ENCODE data around the gene RAB31.
"Not testable (repeated sequence)": the region's sequence is repeated elsewhere in the genome, so short reads cannot be mapped to it uniquely, and the experiment has no call there.

RAB31 gene

DNA sequence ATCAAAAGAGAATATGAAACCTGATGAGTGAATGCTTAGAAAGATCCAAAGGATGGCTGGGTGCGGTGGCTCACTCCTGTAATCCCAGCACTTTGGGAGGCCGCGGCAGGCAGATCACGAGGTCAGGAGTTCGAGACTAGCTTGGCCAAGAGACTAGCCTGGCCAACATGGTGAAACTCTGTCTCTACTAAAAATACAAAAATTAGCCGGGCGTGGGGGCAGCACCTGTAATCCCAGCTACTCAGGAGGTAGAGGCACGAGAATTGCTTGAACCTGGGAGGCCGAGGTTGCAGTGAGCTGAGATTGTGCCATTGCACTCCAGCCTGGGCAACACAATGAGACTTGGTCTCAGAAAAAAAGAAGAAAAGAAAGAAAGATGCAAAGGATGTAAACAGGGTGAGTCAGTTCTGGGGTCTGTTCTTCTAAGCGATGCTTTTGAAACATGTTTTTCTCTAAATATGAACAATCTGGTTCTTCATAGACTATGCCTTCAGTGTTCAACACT is 189.7 kb downstream of the RAB31 start:
- not testable (repeated sequence) for H3K36me3 ChIP-seq (ENCODE audit: insufficient read depth, low read length); H3K4me1 ChIP-seq (ENCODE audit: insufficient read depth, low read length); H3K9me3 ChIP-seq (ENCODE audit: control insufficient read depth, insufficient read depth, low read length); H3K9ac ChIP-seq (ENCODE audit: low read depth, low read length)

DNA sequence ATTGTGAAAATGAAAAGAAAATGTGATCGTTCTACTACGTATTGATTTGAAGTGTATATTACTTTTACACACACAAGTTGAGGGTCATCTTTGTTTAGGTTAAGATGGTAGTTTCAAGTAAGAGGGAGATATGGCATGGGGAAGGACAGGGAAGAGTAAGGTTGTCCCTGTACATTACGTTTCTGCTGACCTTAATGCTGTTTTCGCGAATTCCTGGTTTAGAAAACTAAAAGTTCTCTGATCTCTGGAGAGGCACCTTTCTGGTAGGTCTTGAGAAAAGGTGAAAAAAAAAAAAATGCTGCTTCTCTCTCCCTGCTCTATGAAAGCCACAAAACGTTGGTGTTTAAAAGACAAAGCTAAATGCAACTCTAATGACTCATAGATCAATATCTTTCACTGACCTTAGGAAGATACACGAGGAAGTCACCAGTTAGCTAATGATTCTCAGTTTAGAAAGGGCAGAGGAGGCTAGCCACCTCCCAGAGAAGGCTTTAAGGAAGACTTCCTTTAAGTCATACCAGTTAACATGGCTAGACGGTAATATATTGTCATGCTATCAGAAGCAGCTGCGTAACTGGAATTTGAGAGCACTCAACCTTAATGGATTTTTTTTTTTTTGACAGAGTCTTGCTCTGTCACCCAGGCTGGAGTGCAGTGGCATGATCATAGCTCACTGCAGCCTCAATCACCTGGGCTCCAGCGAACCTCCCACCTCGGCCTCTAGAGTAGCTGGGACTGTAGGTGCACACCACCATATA is 190.9 kb downstream of the RAB31 start:
- Histone ChIP-seq H3K9ac (ENCODE audit: low read depth, low read length) (no peak overlapping the region), H3K9me3 (ENCODE audit: control insufficient read depth, insufficient read depth, low read length) (no peaks in the 10 kb centered on the region), H3K36me3 (ENCODE audit: insufficient read depth, low read length) (no peaks in the 10 kb centered on the region), H3K4me1 (ENCODE audit: insufficient read depth, low read length) (peaks cover 10% of the 10 kb centered on the region)

DNA sequence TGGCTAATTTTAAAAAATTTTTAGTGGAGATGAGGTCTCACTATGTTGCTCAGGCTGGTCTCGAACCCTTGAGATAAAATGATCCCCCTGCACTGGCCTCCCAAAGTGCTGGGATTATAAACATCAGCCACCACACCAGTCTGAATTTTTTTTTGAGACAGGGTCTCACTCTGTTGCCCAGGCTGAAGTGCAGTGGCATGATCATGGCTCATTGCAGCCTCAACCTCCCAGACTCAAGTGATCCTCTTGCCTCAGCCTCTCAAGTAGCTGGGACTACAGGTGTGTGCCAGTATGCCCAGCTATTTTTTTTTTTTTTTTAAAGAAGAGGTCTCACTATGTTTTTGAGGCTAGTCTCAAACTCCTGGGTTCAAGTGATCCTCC is 191.4 kb downstream of the RAB31 start:
- H3K4me1 ChIP-seq (ENCODE audit: insufficient read depth, low read length); H3K9ac ChIP-seq (ENCODE audit: low read depth, low read length): not testable (repeated sequence)

DNA sequence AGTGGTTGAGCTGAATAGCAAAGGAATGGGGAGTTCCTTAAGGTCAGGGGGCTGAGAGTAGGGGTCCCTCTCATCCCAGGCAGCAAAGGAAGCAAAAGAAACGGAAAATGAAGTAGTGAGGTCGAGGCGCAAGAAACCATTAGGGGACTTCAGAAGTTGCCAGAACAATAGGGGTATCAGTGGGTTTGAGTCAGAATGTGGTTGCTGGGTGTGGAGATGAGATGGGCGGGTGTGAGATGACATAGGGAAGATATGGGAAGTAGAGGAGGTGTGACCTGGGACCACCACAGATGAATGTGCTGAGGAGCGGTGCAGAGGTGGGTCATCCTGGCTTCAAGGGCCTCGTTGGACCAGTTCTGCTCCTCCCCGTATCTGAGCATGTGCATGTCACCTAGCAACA is 192.6 kb downstream of the RAB31 start:
- no peak overlapping the region for H3K9ac ChIP-seq (ENCODE audit: low read depth, low read length)
- no peaks in the 10 kb centered on the region for H3K9me3 ChIP-seq (ENCODE audit: control insufficient read depth, insufficient read depth, low read length)
- H3K4me1 ChIP-seq (ENCODE audit: insufficient read depth, low read length): peaks cover 10% of the 10 kb centered on the region
- no peaks in the 10 kb centered on the region for H3K36me3 ChIP-seq (ENCODE audit: insufficient read depth, low read length)

More for the DNA sequence above, 191.4 kb downstream of the RAB31 start:
- not testable (repeated sequence) for H3K36me3 ChIP-seq (ENCODE audit: insufficient read depth, low read length); H3K9me3 ChIP-seq (ENCODE audit: control insufficient read depth, insufficient read depth, low read length)

DNA sequence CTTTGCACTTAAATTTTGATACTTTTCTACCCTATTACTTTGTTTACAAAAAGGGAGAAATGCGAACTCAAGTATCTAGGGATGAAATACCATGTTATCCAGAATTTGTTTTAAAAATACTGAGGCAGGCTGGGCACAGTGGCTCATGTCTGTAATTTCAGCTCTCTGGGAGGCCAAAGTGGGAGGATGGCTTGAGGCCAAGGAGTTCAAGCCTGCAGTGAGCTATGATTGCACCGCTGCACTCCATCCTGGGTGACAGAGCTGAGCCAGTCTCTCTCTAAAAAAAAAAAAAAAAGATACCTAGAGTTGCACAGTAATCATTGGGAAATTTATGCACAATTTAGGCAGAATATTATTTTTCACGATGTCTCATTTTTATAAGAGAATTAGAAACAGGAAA is 193.3 kb downstream of the RAB31 start:
- Histone ChIP-seq H3K36me3 (ENCODE audit: insufficient read depth, low read length) (no peaks in the 10 kb centered on the region), H3K9ac (ENCODE audit: low read depth, low read length) (no peak overlapping the region), H3K4me1 (ENCODE audit: insufficient read depth, low read length) (peaks cover 10% of the 10 kb centered on the region), H3K9me3 (ENCODE audit: control insufficient read depth, insufficient read depth, low read length) (no peaks in the 10 kb centered on the region)

DNA sequence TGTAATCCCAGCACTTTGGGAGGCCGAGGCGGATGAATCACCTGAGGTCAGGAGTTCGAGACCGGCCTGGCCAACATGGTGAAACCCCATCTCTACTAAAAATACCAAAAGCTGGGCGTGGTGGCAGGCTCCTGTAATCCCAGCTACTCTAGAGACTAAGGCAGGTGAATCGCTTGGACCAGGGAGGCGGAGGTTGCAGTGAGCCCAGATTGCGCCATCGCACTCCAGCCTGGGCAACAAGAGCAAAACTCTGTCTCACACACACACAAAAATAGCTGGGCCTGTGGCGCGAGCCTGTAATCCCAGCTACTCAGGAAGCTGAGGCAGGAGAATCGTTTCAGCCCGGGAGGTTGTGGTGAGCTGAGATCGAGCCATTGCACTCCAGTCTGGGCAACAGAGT is 194.2 kb downstream of the RAB31 start:
- not testable (repeated sequence) for H3K9ac ChIP-seq (ENCODE audit: low read depth, low read length); H3K4me1 ChIP-seq (ENCODE audit: insufficient read depth, low read length); H3K9me3 ChIP-seq (ENCODE audit: control insufficient read depth, insufficient read depth, low read length); H3K36me3 ChIP-seq (ENCODE audit: insufficient read depth, low read length)

DNA sequence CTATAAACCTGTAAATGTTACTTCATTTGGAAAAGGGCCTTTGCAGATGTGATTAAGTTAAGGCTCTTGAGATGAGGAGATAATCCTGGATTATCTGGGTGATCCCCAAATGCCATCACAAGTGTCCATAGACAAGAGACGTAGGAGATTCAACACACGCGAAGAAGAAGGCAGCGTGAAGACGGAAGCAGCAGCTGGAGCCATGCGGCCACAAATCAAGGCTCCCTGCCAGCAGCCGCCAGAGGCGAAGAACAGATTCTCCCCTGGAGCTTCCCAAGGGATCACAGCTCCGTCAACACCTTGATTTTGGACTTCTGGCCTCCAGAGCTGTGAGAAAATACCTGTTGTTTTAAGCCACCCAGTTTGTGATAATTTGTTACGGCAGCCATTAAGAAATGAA is 194.7 kb downstream of the RAB31 start:
- H3K4me1 ChIP-seq (ENCODE audit: insufficient read depth, low read length): peaks cover 10% of the 10 kb centered on the region
- no peak overlapping the region for H3K9ac ChIP-seq (ENCODE audit: low read depth, low read length)
- H3K36me3 ChIP-seq (ENCODE audit: insufficient read depth, low read length): no peaks in the 10 kb centered on the region
- no peaks in the 10 kb centered on the region for H3K9me3 ChIP-seq (ENCODE audit: control insufficient read depth, insufficient read depth, low read length)

DNA sequence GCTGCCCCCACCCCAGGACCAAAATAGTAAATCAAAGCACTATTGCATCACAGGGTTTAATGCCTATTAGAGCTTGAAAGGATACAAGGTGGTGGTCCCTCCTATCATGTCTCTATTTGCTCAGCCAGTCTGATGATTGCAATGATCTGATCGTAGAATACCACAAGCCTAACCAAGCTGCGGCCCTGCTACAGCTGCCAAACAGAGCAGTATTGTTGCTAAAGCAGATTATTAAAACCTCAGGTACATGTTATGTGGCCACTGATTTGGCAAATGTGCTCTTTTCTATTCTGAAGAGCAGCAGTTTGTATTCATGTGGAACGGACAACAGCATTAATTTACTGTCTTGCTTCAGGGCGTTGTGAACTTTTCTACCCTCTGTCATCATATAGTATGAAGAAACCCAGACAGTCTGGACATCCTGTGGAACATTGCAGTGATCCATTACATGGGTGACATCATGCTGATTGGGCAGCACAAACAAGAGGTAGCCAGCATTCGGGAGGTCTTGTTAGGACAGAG is 197.4 kb downstream of the RAB31 start:
- Histone ChIP-seq H3K36me3 (ENCODE audit: insufficient read depth, low read length) (no peaks in the 10 kb centered on the region), H3K9ac (ENCODE audit: low read depth, low read length) (no peak overlapping the region), H3K4me1 (ENCODE audit: insufficient read depth, low read length) (no peaks in the 10 kb centered on the region), H3K9me3 (ENCODE audit: control insufficient read depth, insufficient read depth, low read length) (no peaks in the 10 kb centered on the region)

DNA sequence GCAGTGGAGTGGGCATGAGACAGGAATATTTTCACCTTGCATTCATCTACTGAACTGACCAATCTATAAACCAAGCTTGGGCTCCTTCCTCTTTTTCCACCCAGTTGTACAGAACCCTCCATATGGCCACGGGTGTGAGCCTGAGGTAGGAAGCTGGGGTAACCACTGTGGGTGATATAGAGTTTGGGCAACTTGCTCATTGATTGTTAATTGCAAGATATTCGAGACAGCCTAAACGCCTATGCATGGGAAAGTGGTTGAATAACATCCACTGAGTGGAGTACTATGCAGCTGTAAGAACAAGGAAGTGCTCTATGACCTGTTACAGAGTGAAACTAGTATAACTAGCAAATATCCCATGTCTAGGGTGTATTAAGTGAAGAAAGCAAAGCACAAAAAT is 198.4 kb downstream of the RAB31 start:
- no peak overlapping the region for H3K9ac ChIP-seq (ENCODE audit: low read depth, low read length)
- no peaks in the 10 kb centered on the region for H3K36me3 ChIP-seq (ENCODE audit: insufficient read depth, low read length)
- H3K4me1 ChIP-seq (ENCODE audit: insufficient read depth, low read length): no peaks in the 10 kb centered on the region
- no peaks in the 10 kb centered on the region for H3K9me3 ChIP-seq (ENCODE audit: control insufficient read depth, insufficient read depth, low read length)

DNA sequence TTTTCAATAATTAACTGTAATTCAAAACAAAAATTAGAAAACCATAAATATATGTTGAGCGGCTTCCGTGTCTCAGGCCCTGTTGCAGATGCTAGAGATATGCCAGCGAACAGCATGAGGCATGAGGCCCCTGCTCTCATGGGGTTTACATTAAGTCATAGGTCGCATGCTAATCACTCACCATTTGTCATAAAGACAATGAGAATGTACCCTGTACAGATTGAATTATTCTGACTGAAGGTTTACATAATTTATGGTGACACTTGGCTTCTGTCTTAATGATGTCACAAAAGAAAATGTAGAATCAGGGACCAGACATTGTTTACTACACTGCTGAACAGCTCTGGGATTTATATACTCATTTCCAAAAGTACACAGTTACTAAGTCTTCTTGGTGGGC is 199.8 kb downstream of the RAB31 start:
- no peak overlapping the region for H3K9ac ChIP-seq (ENCODE audit: low read depth, low read length)
- H3K9me3 ChIP-seq (ENCODE audit: control insufficient read depth, insufficient read depth, low read length): no peaks in the 10 kb centered on the region
- H3K4me1 ChIP-seq (ENCODE audit: insufficient read depth, low read length): no peaks in the 10 kb centered on the region
- no peaks in the 10 kb centered on the region for H3K36me3 ChIP-seq (ENCODE audit: insufficient read depth, low read length)

DNA sequence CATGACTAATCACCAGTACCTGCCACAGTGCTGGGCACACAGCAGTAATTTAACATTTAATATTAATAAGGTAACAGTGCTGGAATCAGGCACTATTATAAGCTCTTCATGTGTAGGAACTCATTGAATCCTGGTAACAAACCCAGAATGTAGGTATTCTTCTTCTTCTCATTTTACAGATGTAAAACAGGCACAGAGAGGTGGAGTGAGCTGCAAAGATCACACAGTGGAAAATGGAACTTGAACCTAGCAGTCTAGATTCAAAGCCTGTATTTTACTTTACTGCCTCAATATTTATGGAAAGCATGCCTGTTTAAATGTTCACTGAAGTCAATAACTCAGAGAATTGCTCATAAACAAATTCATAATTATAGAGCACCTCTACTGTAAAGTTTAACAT is 202.0 kb downstream of the RAB31 start:
- H3K36me3 ChIP-seq (ENCODE audit: insufficient read depth, low read length): no peaks in the 10 kb centered on the region
- H3K9ac ChIP-seq (ENCODE audit: low read depth, low read length): no peak overlapping the region
- no peaks in the 10 kb centered on the region for H3K4me1 ChIP-seq (ENCODE audit: insufficient read depth, low read length)
- H3K9me3 ChIP-seq (ENCODE audit: control insufficient read depth, insufficient read depth, low read length): no peaks in the 10 kb centered on the region

DNA sequence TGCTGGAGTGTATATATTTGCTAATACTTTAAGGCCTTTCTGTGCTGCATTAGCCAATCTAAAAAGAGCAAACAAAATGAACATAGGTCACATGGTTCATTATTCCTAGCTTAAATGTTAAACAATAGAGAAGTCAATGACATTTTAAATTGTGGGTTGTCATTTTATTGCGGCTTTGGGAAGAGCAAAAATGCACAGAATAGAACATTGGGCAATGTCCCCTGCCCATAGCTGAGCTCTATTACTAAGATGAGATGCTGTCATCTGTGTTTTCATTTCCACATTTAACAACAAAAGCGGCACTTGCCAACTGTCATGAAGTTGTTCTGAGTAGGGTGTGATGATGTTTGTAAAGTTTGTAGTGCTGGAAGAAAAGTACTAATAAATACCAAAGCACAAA is 202.6 kb downstream of the RAB31 start:
- H3K4me1 ChIP-seq (ENCODE audit: insufficient read depth, low read length): no peaks in the 10 kb centered on the region
- no peak overlapping the region for H3K9ac ChIP-seq (ENCODE audit: low read depth, low read length)
- H3K9me3 ChIP-seq (ENCODE audit: control insufficient read depth, insufficient read depth, low read length): no peaks in the 10 kb centered on the region
- no peaks in the 10 kb centered on the region for H3K36me3 ChIP-seq (ENCODE audit: insufficient read depth, low read length)

DNA sequence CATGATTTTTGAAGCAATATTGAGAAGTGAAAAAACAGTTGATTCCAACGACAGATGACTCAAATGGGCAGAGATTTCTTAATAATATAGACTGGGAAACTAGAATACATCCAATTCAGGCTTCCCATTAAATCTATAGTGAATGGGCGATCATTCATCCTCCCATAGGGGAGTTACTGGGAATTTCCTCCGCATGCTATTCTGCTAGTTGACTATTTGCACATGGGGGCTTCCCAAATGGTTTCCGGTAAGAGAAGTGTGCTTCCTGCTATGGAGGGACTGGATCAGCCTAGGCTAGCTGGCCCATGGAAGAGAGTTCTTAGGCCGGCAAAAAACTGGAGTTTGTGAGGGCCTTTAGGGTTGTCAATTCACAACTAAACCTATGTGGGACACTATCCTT is 203.1 kb downstream of the RAB31 start:
- Histone ChIP-seq H3K36me3 (ENCODE audit: insufficient read depth, low read length) (no peaks in the 10 kb centered on the region), H3K4me1 (ENCODE audit: insufficient read depth, low read length) (peaks cover 5% of the 10 kb centered on the region; the same call in 1 of the 2 replicates), H3K9me3 (ENCODE audit: control insufficient read depth, insufficient read depth, low read length) (no peaks in the 10 kb centered on the region), H3K9ac (ENCODE audit: low read depth, low read length) (no peak overlapping the region)

Measured in ES-I3 (cell line).